T-helper 2 cell treated with Interferon-gamma antibody and Interleukin-4, amounts not matched to agents 100 ng/mL and 5 ng/mL, for 36 hours (primary cell): ENCODE measurements around the gene HIC1. TPM values are rescaled to one million over a fixed set of nuclear protein-coding genes. Genes with fewer than 3 reads are reported as not detected.

Experiments used
- intact Hi-C: fragments of 100-400 bp; cut with micrococcal nuclease; formaldehyde crosslinking; loops from one replicate; pipeline ENCODE4 v1.15.1; 2023
- total RNA-seq: library from RNA; stranded (reverse); gene quantifications from 2 replicates; pipeline ENCODE4 v1.2.3, GENCODE V29; 2022

HIC1 gene
- total RNA-seq, 1 donor from 2014 or later = 65.7 TPM

DNA sequence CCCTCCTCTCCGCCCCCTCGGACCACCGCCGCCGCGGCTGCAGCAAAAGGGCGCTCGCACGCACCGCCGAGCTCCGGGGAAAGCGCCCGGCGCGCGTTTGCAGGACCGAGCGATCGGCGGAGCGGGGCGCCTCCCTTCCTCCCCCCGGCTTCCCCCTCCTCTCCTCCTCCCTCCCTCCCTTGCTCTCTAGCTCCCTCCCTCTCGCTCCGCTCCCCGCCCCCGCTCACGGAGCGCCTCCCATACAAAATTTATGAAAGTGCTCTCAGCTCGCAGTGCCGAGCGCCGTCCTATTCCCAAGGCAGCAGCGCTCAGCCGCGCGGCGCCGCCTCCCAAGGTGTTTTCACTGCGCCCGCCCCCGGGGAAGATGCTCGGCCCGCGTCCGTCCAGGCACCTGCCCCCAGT lies 29.7 kb upstream of the HIC1 start, which contains the start of gene RTN4RL1:
Gene RTN4RL1 (minus strand): TSS at position 115 of the 402 bp plus-strand sequence. CDS start 469 bp downstream, outside the sequence.
- intact Hi-C loops = loop anchor here (1.0 kb wide), 1 partner anchor 16 kb away; no protein-coding TSS in a partner anchor

DNA sequence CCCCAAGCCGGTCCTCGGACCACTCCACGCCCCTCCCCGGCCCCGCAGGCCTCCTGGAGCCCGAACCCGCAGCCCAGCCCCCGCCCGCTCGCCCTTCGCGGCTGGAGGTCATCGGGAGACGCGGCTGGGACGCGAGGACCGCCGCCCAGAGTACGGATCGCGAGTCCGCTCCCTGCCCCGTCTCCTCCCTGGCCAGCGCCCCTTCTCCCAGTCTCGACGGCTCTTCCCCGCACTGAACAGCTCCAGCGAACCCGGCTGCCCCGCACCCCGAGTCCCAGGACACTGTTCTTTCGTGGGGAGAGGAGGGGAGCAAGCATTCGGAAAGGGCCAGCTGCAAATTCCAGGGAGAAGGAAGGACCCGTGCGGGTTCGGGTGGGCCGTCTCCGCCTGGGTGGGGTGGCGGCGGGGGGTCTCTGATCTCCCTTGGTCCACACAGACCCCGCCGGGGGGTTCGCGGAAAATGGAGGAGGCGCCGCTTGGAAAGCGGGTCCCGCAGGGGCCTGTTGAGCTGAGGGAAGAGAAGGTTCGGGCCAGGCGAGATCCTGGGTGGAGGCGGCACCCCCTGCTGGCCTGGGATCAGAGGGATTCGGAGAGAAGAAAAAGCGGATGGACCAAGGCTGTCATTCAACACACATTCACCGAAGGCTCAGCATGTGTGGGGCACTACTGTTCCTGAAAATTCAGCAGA lies 29.1 kb upstream of the HIC1 start:
- intact Hi-C loops = loop anchor here (1.0 kb wide), 1 partner anchor 16 kb away; no protein-coding TSS in a partner anchor

DNA sequence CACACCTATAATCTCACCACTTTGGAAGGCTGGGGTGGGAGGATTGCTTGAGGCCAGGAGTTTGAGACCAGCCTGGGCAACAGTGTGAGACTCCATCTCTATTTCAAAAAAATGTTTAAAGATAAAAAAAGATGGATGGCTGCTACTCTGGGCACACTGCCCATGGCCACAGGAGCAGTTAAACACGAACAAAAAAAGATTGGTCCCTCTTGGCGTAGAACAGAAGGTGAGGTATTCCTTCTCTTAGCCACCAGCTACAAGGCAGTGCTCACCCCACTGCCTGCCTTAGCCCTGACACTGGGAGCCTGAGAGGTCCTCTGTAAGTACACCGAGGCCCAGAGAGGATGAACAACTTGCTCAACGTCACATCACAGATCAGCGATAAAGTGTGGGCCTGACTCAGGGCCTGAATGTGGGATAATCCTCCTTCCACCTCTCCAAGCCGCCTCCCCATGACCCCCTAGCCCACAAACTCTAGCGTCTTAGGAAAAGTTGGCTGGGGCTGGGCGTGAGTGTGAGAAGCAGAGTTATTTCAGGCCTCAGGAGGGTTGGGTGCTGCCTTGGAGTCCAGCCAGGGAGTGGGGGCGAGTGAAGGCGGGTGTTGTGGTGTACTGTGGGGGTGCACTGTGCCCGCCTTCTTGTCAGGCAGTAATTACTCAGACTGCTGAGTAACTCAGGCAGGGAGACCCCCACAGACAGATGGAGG lies 27.2 kb upstream of the HIC1 start:
- intact Hi-C loops = no loop called here

DNA sequence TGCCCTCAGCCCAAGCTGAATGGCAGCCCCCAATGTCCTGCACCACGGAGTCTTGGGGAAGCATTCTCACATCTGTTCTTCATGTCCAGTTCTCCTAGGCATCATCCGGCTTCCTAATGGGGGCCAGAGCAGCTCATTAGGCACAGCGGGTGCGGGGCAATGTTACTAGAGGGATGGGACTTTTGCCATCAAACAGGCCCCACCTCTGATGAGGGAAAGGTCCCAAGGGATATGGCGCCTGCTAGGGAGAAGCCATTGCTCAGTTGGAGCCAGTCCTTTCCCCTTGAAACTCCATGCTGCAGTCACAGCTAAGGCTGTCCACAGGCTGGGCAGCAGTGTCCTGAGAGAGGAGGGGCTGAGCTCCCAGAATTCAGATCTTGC lies 26.7 kb upstream of the HIC1 start:
- intact Hi-C loops = no loop called here

DNA sequence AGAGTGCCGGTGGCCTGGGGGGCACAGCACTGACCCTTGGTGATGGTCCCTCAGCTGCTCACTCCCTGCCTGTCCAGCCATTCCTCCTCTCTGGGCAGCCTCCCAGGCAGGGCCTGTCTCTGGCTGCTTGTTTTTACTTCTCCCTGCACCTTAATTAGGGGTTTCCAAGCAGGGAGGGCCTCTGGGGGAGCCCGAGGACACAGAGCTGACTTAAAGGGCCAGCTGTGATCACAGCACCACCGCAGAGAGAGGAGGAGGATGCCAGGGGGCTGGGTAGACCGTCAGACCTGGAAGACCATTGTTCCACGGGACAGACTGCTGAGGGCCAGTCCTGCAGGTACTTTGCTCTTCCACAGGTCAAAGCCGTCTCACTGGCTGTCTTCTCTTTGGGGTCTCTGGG lies 26.2 kb upstream of the HIC1 start:
- intact Hi-C loops = no loop called here

DNA sequence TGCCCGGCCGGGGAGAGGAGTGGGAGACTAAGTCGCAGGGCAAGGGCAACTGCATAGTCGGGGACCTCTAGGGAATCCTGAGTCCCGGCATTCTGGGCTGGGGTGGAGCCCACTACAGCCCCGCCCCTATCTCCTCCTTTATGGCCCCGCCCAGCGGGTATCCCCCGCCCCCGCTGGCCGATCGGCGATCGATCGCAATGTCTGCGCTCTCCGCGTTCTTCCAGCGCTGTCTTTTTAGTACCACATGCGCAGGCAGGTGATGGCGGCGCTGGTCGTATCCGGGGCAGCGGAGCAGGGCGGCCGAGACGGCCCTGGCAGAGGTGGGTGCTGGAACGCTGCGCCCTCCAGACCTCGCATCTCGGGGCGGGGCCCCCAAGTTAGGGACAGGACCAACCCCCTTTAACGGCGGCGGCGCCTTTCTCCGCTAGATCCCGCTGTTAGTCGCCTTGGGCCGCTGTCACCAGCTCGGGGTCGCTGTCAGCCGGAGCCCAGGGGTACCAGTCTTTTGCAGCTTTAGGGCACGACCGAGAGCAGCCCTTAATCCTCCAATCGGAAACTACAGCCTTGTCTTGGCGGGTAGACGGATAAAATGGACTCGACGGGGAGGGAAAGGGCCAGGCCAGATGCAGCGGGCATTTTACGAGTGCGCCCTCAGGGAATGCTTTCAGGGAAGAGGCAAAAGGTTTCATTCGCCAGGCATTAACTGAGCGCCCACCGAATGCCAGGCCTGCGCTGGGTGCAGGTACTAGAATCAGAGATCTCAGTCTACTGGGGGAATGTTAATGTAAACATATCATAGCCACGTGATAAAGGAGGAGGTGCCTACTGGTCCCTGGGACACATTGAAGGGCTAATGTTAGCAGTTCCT lies 24.8 kb upstream of the HIC1 start, which contains the start of gene DPH1:
Gene DPH1 (plus strand): TSS at position 243 of the 868 bp plus-strand sequence. CDS start 17 bp downstream, at position 260.
- intact Hi-C loops = loop anchor here (1.0 kb wide), 4 partner anchors 12 to 346 kb away; partner anchors contain the start of genes OVCA2 and PRPF8

DNA sequence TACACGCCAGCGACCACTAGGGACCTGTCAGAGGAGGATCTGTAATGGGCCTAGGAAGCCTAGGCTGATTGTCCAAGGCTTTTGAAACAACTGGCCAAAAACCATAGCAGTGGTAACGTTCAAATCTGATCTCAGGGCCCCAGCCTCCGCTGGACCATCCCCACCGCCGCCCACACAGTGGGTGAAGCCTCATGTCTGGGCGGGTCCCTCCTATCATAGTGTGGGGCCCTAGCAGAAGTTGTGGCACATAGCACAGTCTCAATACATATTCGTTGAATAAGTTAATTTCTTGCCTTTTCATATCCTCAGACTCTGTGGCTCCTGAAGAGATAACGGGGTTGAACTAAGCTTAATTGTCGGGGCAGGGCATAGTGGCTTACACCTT lies 24.1 kb upstream of the HIC1 start:
- intact Hi-C loops = loop anchor here (1.0 kb wide), 4 partner anchors 12 to 346 kb away; partner anchors contain the start of genes OVCA2 and PRPF8

DNA sequence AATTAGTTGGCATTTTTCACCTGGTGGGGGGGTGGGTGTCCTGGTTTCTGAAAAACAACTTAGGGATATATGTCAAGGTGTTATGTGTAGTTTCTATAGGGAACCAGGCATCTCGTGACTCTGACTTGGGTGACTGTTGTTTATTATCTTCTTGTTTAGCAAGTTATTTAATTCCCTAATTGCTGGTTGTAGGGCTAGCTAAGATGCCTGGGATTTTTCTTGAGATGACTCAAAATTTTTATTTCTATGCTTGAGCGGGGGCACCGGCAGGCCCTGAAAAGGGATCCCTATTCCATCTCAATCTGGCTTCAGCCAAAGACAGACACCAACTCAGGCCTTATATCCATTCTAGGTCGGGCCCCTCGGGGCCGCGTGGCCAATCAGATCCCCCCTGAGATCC lies 21.8 kb upstream of the HIC1 start:
- intact Hi-C loops = no loop called here

DNA sequence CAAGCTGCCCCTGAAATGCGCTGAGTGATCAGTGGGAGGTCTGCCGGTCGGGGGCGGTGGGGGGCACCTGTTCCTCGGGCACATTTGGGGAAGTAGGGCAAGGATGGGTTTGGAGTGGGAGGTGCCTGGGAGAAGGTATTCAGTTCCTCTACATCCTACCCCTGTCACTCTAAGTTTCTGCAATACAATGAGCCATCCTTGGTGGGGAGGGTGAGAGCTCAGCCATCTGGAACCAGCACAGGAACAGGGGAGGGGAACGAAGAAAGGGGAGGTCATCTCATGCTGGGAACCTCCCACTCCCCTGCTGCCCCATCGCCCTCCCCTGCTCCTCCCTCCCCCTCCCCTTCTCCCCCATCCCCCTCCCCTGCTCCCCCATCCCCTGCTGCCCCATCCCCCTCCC lies 20.7 kb upstream of the HIC1 start:
- intact Hi-C loops = no loop called here

DNA sequence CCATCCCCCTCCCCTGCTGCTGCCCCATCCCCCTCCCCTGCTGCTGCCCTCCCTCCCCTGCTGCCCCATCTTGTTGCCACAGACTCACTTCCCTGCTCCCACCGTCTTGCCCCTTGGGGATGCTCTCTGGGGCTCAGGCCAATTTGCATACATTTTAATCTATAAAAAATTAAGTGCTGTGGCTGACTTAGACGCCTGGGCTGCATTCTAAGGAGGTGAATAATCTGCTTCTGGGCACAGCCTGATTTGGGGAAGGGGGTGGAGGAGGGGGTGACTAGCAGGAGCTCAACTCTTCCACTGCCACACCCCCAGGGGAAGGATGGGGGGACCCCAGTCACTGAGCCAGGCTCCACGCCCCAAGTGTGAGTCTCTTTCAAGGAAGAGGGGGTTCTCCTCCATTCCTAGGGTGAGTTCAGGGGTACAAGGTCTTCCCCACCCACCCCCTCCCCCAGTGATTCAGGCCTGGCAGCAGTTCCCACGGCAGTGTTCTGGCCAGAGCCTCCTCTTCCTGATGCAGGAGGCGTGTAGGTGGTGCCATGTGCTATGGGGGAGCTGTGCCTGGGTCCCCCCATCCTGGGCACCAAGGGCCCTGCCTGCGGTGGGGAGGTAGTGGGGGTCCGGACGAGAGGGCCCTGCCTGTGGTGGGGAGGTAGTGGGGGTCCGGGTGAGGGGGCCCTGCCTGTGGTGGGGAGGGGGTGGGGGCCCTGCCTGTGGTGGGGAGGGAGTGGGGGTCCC lies 19.9 kb upstream of the HIC1 start:
- intact Hi-C loops = no loop called here

DNA sequence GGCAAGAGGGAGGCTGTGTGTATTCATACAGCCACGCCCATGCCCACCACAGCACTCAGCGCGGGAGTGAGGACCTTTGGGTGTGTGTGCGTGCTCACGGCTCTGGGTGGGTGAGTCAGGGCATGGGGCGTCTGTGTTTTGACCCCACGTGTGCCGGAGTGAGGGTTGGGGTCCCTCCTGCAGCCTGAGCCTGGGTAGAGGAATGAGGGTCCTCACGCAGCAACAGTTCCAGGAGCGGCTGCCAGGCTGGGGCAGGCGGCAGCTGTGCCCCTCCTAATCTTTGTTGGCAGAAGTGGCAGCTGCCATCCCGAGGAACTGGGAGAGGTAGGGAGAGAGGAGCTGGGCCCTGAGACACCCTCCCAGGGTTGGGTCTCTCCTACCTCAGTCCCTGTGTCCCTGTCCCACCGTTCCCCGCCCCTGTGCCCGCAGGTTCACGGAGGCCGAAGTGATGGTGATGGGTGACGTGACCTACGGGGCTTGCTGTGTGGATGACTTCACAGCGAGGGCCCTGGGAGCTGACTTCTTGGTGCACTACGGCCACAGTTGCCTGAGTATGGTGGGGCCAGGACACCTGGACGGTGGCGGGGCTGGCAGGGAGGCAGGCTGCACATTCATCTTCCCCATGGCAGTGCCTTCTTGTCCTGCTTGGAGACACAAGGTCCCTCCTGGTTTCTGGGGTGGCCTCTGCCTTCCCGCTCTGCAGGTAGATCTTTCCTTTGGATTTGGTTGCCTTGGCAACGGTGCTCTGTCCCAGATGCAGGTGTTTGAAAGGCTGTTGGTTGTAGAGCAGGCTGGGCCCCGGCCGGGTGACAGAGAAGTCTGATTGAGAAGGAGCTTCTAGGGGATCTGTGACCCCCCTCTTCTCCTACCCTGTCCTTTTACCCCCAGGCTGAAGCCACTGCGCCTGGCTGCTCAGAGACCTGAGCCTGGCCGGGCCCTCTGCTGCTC lies 19.1 kb upstream of the HIC1 start:
- intact Hi-C loops = no loop called here

DNA sequence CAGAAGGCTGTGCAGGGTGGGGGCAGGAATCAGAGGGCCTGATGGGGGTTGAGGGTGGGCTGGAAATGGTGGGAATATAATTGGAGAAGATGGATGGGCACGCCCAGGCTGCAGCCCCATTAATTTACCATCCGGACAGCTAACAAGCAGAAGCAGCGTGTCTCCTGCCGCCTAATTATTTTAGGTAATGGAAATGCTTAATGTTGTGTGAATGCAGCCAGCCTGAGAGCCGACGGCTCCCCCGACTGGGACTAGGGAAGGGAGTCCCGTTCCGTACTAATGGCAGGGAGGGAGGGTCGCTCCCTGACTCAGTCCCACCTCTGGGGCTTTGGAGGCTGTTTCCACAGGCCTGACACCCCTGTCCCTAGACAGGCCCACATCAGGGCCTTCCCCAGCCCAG lies 17.7 kb upstream of the HIC1 start:
- intact Hi-C loops = no loop called here

DNA sequence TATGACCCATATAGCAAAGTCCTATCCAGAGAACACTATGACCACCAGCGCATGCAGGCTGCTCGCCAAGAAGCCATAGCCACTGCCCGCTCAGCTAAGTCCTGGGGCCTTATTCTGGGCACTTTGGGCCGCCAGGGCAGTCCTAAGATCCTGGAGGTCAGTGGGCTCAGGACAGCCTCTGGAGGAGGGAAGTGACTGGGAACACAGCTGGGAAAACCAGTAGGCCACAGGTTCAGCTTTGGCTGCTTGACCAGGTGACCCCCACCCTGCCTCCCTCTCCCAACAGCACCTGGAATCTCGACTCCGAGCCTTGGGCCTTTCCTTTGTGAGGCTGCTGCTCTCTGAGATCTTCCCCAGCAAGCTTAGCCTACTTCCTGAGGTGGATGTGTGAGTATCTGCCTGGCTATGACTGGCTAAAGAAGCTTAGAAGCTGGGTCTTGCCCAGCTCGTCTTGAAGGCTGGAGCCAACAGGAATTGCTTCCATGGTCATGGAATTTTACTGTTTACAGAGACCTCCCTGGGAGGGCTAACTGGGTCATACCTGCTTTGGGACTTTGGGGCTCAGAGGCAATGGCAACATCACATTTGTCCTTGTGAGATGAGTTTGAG lies 14.6 kb upstream of the HIC1 start:
- intact Hi-C loops = loop anchor here (10.0 kb wide), 1 partner anchor 396 kb away; the partner anchor contains the start of genes RILP and SCARF1

DNA sequence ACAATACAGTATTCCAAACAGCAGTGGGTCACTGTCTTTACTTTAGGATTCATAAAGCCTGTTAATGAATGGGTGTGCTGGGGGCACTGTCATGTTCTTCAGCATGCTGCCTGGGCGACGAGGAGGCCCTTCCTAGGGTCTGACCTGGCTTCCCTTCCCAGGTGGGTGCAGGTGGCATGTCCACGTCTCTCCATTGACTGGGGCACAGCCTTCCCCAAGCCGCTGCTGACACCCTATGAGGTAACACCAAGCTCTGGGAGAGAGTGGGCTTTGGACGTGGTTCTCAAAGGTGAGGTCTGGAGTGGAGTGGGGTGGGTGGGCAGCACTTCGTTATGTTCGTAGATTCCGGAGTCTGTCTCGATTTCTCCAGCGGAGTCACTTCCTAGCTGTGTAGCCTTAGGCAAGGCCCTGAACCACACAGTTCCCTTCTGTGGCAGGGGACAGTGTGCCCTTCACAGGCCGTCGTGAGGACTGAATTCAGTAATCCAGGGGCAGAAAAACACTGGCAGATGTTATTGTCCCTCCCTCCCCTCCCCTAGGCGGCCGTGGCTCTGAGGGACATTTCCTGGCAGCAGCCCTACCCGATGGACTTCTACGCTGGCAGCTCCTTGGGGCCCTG lies 13.9 kb upstream of the HIC1 start:
- intact Hi-C loops = loop anchor here (1.0 to 10.0 kb wide), 2 partner anchors 16 to 396 kb away; partner anchors contain the start of genes RILP, RTN4RL1 and SCARF1

DNA sequence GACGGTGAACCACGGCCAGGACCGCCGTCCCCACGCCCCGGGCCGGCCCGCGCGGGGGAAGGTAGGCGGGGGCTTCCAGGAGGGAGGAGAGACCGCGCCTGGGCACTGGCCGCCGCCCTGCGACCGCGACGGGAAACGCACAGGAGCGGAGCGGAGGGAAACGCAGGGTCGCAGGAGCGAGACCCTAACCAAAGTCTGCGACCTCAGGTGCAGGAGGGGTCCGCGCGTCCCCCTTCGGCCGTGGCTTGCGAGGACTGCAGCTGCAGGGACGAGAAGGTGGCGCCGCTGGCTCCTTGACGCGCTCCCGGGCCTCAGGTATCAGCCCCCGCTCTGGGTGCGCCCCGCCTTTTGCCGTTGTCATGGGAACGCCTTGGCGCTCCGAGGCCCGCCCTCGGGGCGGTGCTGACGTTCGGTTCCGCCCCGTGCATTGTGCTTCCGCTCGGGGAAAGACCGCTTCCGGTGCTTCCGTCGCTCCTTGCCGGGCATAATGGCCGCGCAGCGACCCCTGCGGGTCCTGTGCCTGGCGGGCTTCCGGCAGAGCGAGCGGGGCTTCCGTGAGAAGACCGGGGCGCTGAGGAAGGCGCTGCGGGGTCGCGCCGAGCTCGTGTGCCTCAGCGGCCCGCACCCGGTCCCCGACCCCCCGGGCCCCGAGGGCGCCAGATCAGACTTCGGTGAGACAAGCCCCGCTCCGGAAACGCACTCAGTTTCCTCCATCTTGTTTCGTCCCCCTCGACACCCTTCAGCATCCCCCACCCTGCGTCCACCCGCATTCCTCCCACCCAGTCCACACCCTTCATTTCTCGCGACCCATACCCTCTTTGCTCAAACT lies 13.1 kb upstream of the HIC1 start, which contains the start of gene OVCA2:
Gene OVCA2 (plus strand): TSS at position 462 of the 829 bp plus-strand sequence. CDS start 26 bp downstream, at position 488.
- intact Hi-C loops = loop anchor here (1.0 to 10.0 kb wide), 3 partner anchors 11 to 397 kb away; partner anchors contain the start of genes DPH1, RILP, RTN4RL1 and SCARF1

DNA sequence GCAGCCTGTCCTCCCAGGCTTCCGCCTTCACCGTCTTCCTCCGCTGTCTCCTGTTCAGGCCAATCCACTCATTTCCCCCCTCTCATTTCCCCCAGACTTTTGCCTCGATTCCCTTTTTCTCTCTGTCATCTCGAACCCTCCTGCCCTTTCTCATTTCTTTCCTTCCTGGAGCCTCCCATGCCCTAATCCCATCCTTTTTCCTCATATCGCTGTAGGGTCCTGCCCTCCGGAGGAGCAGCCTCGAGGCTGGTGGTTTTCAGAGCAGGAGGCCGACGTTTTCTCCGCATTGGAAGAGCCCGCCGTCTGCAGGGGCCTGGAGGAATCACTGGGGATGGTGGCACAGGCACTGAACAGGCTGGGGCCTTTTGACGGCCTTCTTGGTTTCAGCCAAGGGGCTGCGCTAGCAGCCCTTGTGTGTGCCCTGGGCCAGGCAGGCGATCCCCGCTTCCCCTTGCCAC lies 12.5 kb upstream of the HIC1 start:
- intact Hi-C loops = loop anchor here (1.0 to 10.0 kb wide), 2 partner anchors 12 to 398 kb away; partner anchors contain the start of genes DPH1, RILP and SCARF1

DNA sequence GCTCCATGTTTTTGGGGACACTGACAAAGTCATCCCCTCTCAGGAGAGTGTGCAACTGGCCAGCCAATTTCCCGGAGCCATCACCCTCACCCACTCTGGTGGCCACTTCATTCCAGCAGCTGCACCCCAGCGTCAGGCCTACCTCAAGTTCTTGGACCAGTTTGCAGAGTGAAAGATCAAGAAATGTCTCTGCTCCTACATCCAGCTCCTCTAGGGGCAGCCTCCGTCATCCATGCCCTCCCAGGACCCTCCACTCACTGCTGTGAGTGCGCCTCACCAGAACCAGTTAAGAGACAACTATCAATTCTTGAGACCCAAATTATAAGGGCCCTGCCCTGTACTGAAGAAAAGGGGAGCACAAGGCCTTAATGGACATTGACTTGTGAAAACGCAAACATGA lies 12.0 kb upstream of the HIC1 start:
- intact Hi-C loops = loop anchor here (1.0 to 10.0 kb wide), 2 partner anchors 13 to 398 kb away; partner anchors contain the start of genes DPH1, RILP and SCARF1
